Measurements from ENCODE around the gene NANOG.
"Not testable (repeated sequence)": the region's sequence is repeated elsewhere in the genome, so short reads cannot be mapped to it uniquely, and the experiment has no call there.

NANOG gene

DNA sequence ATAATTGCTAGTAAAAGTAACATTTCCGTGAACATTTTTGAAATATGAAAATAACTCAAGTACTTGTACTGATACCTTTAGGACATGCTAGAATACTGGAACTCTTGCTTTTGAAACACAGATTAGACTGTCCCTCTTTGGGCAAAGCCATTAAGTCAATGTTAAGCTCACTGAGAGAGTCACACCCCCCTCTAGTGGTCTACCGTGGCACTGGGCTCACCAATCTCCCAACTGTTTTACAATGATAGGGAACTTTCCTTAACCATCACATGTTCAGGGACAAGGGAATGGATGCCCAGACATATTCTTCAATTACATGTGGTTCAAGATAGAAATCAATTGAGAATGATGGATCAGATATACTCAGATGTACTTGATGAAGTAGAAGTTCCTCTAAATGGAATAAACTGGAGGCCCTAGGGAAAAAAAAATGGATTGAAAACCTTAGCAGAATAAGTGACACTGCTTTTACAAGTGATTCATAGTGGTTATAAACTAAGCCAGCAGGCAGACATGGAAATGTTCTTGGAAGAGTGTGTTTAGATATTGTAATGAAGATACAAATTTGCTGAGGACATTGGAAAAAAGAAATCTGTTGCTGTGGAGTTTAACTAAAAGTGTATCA lies 17.8 kb downstream of the NANOG start:
- ATAC-seq: peak; percentile 98

GRCh38 chr12:7825754-7826153 lies 36.6 kb downstream of the NANOG start:
- not testable (repeated sequence) for ATAC-seq

More for the DNA sequence above, 17.8 kb downstream of the NANOG start:
- TF ChIP-seq ZNF8 (CRISPR knock-in tag; IDR thresholded peaks at IDR 0.05): no peak
- TF ChIP-seq, protein P1, sequence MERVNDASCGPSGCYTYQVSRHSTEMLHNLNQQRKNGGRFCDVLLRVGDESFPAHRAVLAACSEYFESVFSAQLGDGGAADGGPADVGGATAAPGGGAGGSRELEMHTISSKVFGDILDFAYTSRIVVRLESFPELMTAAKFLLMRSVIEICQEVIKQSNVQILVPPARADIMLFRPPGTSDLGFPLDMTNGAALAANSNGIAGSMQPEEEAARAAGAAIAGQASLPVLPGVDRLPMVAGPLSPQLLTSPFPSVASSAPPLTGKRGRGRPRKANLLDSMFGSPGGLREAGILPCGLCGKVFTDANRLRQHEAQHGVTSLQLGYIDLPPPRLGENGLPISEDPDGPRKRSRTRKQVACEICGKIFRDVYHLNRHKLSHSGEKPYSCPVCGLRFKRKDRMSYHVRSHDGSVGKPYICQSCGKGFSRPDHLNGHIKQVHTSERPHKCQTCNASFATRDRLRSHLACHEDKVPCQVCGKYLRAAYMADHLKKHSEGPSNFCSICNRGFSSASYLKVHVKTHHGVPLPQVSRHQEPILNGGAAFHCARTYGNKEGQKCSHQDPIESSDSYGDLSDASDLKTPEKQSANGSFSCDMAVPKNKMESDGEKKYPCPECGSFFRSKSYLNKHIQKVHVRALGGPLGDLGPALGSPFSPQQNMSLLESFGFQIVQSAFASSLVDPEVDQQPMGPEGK (CRISPR knock-in tag; IDR thresholded peaks at IDR 0.05; ENCODE audit: borderline replicate concordance): no peak
- TF ChIP-seq, protein P2, sequence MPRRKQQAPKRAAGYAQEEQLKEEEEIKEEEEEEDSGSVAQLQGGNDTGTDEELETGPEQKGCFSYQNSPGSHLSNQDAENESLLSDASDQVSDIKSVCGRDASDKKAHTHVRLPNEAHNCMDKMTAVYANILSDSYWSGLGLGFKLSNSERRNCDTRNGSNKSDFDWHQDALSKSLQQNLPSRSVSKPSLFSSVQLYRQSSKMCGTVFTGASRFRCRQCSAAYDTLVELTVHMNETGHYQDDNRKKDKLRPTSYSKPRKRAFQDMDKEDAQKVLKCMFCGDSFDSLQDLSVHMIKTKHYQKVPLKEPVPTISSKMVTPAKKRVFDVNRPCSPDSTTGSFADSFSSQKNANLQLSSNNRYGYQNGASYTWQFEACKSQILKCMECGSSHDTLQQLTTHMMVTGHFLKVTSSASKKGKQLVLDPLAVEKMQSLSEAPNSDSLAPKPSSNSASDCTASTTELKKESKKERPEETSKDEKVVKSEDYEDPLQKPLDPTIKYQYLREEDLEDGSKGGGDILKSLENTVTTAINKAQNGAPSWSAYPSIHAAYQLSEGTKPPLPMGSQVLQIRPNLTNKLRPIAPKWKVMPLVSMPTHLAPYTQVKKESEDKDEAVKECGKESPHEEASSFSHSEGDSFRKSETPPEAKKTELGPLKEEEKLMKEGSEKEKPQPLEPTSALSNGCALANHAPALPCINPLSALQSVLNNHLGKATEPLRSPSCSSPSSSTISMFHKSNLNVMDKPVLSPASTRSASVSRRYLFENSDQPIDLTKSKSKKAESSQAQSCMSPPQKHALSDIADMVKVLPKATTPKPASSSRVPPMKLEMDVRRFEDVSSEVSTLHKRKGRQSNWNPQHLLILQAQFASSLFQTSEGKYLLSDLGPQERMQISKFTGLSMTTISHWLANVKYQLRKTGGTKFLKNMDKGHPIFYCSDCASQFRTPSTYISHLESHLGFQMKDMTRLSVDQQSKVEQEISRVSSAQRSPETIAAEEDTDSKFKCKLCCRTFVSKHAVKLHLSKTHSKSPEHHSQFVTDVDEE (CRISPR knock-in tag; IDR thresholded peaks at IDR 0.05): no peak
- no peak for TF ChIP-seq ZNF565 (CRISPR knock-in tag; conservative IDR thresholded peaks at IDR 0.05; ENCODE audit: low read depth)
- no peak for TF ChIP-seq ISL1 (CRISPR knock-in tag; IDR thresholded peaks at IDR 0.05)
- TF ChIP-seq ZC3H10 (CRISPR knock-in tag; IDR thresholded peaks at IDR 0.05): no peak
- no peak for TF ChIP-seq OSR1 (CRISPR knock-in tag; IDR thresholded peaks at IDR 0.05)
- TF ChIP-seq ZFP30 (CRISPR knock-in tag; IDR thresholded peaks at IDR 0.05): no peak
- no peak for TF ChIP-seq SNAI2 (CRISPR knock-in tag; IDR thresholded peaks at IDR 0.05)
- TF ChIP-seq GLIS3 (CRISPR knock-in tag; IDR thresholded peaks at IDR 0.05): no peak
- TF ChIP-seq ZNF70 (CRISPR knock-in tag; IDR thresholded peaks at IDR 0.05): no peak
- no peak for TF ChIP-seq PPARA (CRISPR knock-in tag; IDR thresholded peaks at IDR 0.05; ENCODE audit: borderline replicate concordance)
- TF ChIP-seq ARNTL (CRISPR knock-in tag; IDR thresholded peaks at IDR 0.05; ENCODE audit: borderline replicate concordance, low read depth): no peak

DNA sequence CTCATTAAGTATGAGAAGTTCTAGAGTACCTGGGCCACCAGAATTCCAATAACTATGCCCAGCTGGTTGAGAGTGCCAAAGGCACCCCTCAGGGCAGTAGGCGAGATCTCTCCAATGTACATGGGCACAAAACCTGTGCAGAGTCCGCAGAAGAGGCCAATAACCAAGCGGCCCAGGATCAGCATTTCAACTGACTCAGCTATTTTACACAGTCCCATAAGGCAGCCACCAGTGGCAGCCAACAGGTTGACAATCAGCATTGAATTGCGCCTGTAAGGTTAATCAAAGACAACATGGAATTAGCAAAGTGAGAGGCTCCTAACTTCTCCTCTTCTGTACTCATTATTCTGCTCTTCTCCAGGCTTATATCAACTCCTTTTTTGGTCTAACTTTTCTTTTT lies 40.5 kb downstream of the NANOG start:
- not testable (repeated sequence) for ATAC-seq

DNA sequence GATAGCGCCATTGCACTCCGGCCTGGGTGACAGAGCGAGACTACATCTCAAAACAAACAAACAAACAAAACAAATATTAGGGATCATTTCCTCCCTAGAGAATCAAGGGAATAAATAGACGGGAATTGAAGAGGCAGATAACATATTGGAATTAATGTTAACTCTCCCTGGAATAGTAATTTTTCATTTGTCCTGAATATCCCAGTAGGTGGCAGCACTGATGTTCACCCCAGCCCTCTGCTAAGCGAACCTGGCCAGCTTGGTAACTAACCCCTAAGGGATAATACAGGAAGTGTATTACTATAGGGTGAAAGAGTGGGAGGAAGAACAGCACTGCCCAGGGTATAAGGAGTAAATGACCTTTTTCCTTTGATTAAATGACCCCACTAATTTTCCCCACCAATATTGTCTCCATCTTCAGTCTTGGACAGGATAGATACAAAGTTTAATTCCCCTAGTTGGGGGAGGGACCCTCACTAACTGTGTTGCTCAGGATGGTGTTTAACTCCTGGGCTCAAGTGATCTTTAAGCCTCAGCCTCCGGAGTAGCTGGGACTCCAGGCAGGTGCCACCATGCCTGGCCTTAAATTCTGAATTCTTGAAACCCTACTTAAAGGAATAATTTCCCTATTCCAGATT lies 43.0 kb downstream of the NANOG start:
- peak; percentile 97 for ATAC-seq
- TF ChIP-seq PPARA (CRISPR knock-in tag; IDR thresholded peaks at IDR 0.05; ENCODE audit: borderline replicate concordance) (no peak), SNAI2 (CRISPR knock-in tag; IDR thresholded peaks at IDR 0.05) (no peak), BACH2 (CRISPR knock-in tag; IDR thresholded peaks at IDR 0.05; ENCODE audit: borderline replicate concordance) (no peak), CSDC2 (CRISPR knock-in tag; IDR thresholded peaks at IDR 0.05) (no peak), TCF4 (CRISPR knock-in tag; IDR thresholded peaks at IDR 0.05; ENCODE audit: borderline replicate concordance) (no peak), GLIS3 (CRISPR knock-in tag; IDR thresholded peaks at IDR 0.05) (no peak), ESRRG (CRISPR knock-in tag; IDR thresholded peaks at IDR 0.05) (no peak), ZNF70 (CRISPR knock-in tag; IDR thresholded peaks at IDR 0.05) (no peak), ZNF8 (CRISPR knock-in tag; IDR thresholded peaks at IDR 0.05) (no peak), ZFP3 (CRISPR knock-in tag; IDR thresholded peaks at IDR 0.05) (no peak), ZFP30 (CRISPR knock-in tag; IDR thresholded peaks at IDR 0.05) (no peak), TOX (CRISPR knock-in tag; IDR thresholded peaks at IDR 0.05; ENCODE audit: borderline replicate concordance) (no peak), CSRNP3 (CRISPR knock-in tag; IDR thresholded peaks at IDR 0.05) (no peak), ZC3H10 (CRISPR knock-in tag; IDR thresholded peaks at IDR 0.05) (no peak), ARNTL (CRISPR knock-in tag; IDR thresholded peaks at IDR 0.05; ENCODE audit: borderline replicate concordance, low read depth) (no peak), POU6F1 (CRISPR knock-in tag; IDR thresholded peaks at IDR 0.05; ENCODE audit: borderline replicate concordance, low read depth) (no peak), ZNF565 (CRISPR knock-in tag; conservative IDR thresholded peaks at IDR 0.05; ENCODE audit: low read depth) (no peak), OSR1 (CRISPR knock-in tag; IDR thresholded peaks at IDR 0.05) (no peak), RARB (CRISPR knock-in tag; IDR thresholded peaks at IDR 0.05) (no peak)
- TF ChIP-seq, protein P2 (CRISPR knock-in tag; IDR thresholded peaks at IDR 0.05): no peak

- ATAC-seq: not testable (repeated sequence)
Measured at GRCh38 chr12:7833201-7833600, 44.0 kb downstream of the NANOG start.

All from SK-N-SH treated with all-trans-retinoic acid at 6 μM for 48 hours (cell line).